GM12878 (cell line): Measurements from ENCODE around the gene PROC. TPM values are rescaled to one million over a fixed set of nuclear protein-coding genes. Genes with fewer than 3 reads are reported as not detected.

Source experiments
- ATAC-seq: fragments of 200-7000 bp; cut with Tn5 transposase; 3 replicates; pipeline ENCODE4 v1.9.1; 2020; ENCODE audit warnings: mild to moderate bottlenecking, moderate library complexity
- BruUV-seq: library from RNA; stranded (reverse); fragments of 400-500 nt; replicated peaks from 2 replicates; lab custom pipeline; 2021; lab: Mats Ljungman, UMichigan
- CTCF ChIA-PET: fragments of 300-600 bp; sonication (Branson Sonifier 250); formaldehyde crosslinking; extraction: SDS; loops from one replicate; lab custom pipeline; 2021; ENCODE audit warnings: inconsistent platforms; lab: Yijun Ruan, JAX
- POLR2A ChIA-PET: fragments of 350-600 bp; formaldehyde crosslinking; extraction: SDS; loops from one replicate; lab custom pipeline; 2021; ENCODE audit warnings: inconsistent platforms; lab: Charles Lee
- RAD21 ChIA-PET: fragments of 300-600 bp; sonication (Branson Sonifier 250); formaldehyde crosslinking; loops from one replicate; lab custom pipeline; 2023; ENCODE audit warnings: antibody characterized with exemption; ENCODE audit not compliant: unreplicated experiment; lab: Charles Lee
- SMC1A ChIA-PET: fragments of 300-600 bp; sonication (Branson Sonifier 250); formaldehyde crosslinking; loops from one replicate; lab custom pipeline; 2023; ENCODE audit not compliant: unreplicated experiment, uncharacterized antibody; lab: Charles Lee
- DNase-seq: peaks from one replicate; pipeline ENCODE4 v3.0.0-alpha.2; 2011; ENCODE audit warnings: low read depth, low spot score
- FAIRE-seq: peaks from 3 replicates; lab custom pipeline; 2011; peaks lifted over from hg19 to GRCh38; lab: Jason Lieb, UNC
- H2AFZ ChIP-seq: 2 replicates; pipeline ENCODE4 v1.6.0; 2011; ENCODE audit warnings: low read depth, low read length, control low read depth; ENCODE audit not compliant: control insufficient read depth
- H3K27ac ChIP-seq: 2 replicates; pipeline ENCODE4 v1.5.1; 2011; ENCODE audit warnings: control low read depth; ENCODE audit not compliant: control insufficient read depth, insufficient read depth
- H3K27me3 ChIP-seq, 2 experiments: replicated peaks in 1 of 2; 2 replicates each; pipeline versions ENCODE4 v1.6.0 to v1.6.1; 2011; ENCODE audit warnings: low read length in 1 of 2; ENCODE audit not compliant: control insufficient read depth in 2 of 2, insufficient read depth in 2 of 2
- H3K36me3 ChIP-seq, 2 experiments: 2 replicates each; pipeline ENCODE4 v1.5.1; 2011; ENCODE audit warnings: low read length in 1 of 2; ENCODE audit not compliant: control insufficient read depth in 2 of 2, insufficient read depth in 2 of 2
- H3K4me1 ChIP-seq: 2 replicates; pipeline ENCODE4 v1.6.1; 2011; ENCODE audit warnings: mild to moderate bottlenecking, low read length, moderate library complexity, mixed read lengths; ENCODE audit not compliant: control insufficient read depth, insufficient read depth
- H3K4me2 ChIP-seq: 2 replicates; pipeline ENCODE4 v1.6.0; 2011; ENCODE audit warnings: control low read depth; ENCODE audit not compliant: control insufficient read depth, insufficient read depth
- H3K4me3 ChIP-seq: fragments of 200-600 bp; sonication (generic); 2 replicates; pipeline ENCODE4 v1.5.1; 2016
- H3K79me2 ChIP-seq: 2 replicates; pipeline ENCODE4 v1.6.0; 2011; ENCODE audit warnings: low read length; ENCODE audit not compliant: control insufficient read depth, insufficient read depth
- H3K9ac ChIP-seq: 2 replicates; pipeline ENCODE4 v1.8.0; 2011; ENCODE audit warnings: low read length, control low read depth, mixed read lengths; ENCODE audit not compliant: control insufficient read depth, insufficient read depth
- H3K9me3 ChIP-seq: replicated peaks from 3 replicates; pipeline ENCODE4 v1.5.1; 2011; ENCODE audit warnings: mild to moderate bottlenecking, low read length; ENCODE audit not compliant: control insufficient read depth, insufficient read depth
- H4K20me1 ChIP-seq: 2 replicates; pipeline ENCODE4 v1.6.0; 2011; ENCODE audit not compliant: control insufficient read depth, insufficient read depth
- BHLHE40 ChIP-seq, 2 experiments: fragments of 450-650 bp in 1 of 2; IDR thresholded peaks; 2 replicates each; pipeline ENCODE4 v1.6.1; 2011 to 2017; ENCODE audit warnings: low read depth in 2 of 2, borderline replicate concordance in 1 of 2, improper control_type of control experiment in 1 of 2, low read length in 1 of 2, mild to moderate bottlenecking in 1 of 2
- CEBPZ ChIP-seq: fragments of 150-350 bp; IDR thresholded peaks from 2 replicates; pipeline ENCODE4 v1.6.1; 2016; ENCODE audit warnings: low read depth, low read length
- ELK1 ChIP-seq: IDR thresholded peaks from 2 replicates; pipeline ENCODE4 v1.6.1; 2012; ENCODE audit warnings: low read depth, low read length, improper control_type of control experiment
- HDAC6 ChIP-seq: fragments of 200-600 bp; sonication (generic); IDR thresholded peaks from one replicate; pipeline ENCODE4 v1.8.0; 2017; ENCODE audit warnings: antibody characterized with exemption; ENCODE audit not compliant: unreplicated experiment
- REST ChIP-seq: IDR thresholded peaks from 2 replicates; pipeline ENCODE4 v1.6.1; 2012; ENCODE audit warnings: mild to moderate bottlenecking, low read depth, low read length
- WGBS: methylation state at CpG from one replicate; pipeline ENCODE4 v1.1.6; 2016; ENCODE audit warnings: low lambda C conversion rate; ENCODE audit not compliant: insufficient replicate concordance, insufficient coverage; ENCODE audit errors: missing lambda C conversion rate; 5-methylcytosine and 5-hydroxymethylcytosine counted together
- in situ Hi-C: fragments of 300-500 bp; cut with MboI; formaldehyde crosslinking; loops from 9 replicates; pipeline ENCODE4 v1.14.3; 2018; ENCODE audit warnings: mixed read lengths
- intact Hi-C: fragments of 100-400 bp; cut with micrococcal nuclease; formaldehyde crosslinking; loops from one replicate; pipeline ENCODE4 v1.14.2; 2022; ENCODE audit not compliant: unreplicated experiment
- polyA plus RNA-seq, 11 experiments: library from polyadenylated mRNA; depleted of rRNA in 4 of 11; unstranded in 6 of 11; stranded (reverse) in 5 of 11; fragments of >200 nt; fragmentation: Nextera tagmentation in 4 of 11; fragmentation: Illumina TruSeq in 1 of 11; extraction: Ambion mirVana in 4 of 11; extraction: Trizol in 1 of 11; gene quantifications; 1 replicate in 1 of 11; 2 replicates in 10 of 11; pipeline versions ENCODE4 v1.2.1 to v1.2.3, GENCODE V29; 2011 to 2016; ENCODE audit warnings: inconsistent platforms in 2 of 11, missing spikeins in 2 of 11, low read depth in 1 of 11
- total RNA-seq, 4 experiments: library from RNA; depleted of rRNA in 3 of 4; stranded (reverse); fragments of >200 nt in 3 of 4; fragmentation: Illumina TruSeq in 1 of 4; extraction: Trizol in 1 of 4; gene quantifications; 2 replicates each; pipeline versions ENCODE4 v1.2.1 to v1.2.3, GENCODE V29; 2013 to 2021

Gene PROC
- total and polyA plus RNA-seq, 10 of the 15 experiments (the other 5 are each of a cell fraction or from before 2014, with no cell fraction given) = not detected

- RAD21 ChIA-PET = no interaction called here
- Histone ChIP-seq H3K9me3 (no peaks in the 10 kb centered on the region), H4K20me1 (no peaks in the 10 kb centered on the region), H3K4me3 (no peak overlapping the region), H3K4me2 (peak overlapping the region; percentile 74), H3K27ac (no peak overlapping the region), H3K36me3 (no peaks in the 10 kb centered on the region; a peak in 1 of 4 replicates), H2AFZ (no peak overlapping the region), H3K4me1 (peaks cover 10% of the 10 kb centered on the region), H3K79me2 (peaks cover 69% of the 10 kb centered on the region), H3K9ac (no peak overlapping the region), H3K27me3 (no peaks in the 10 kb centered on the region)
- no TSS peak for BruUV-seq
- SMC1A ChIA-PET = interaction anchor here (0.6 to 0.8 kb wide), 2 partner anchors 19 to 1546 kb away, joined by 3 to 4 read pairs; no protein-coding TSS in a partner anchor
- ATAC-seq (no peak), FAIRE-seq (no peak), DNase-seq (no peak)
- 98% methylated on average over 6 of the region's 6 CpGs for WGBS
- no peak for TF ChIP-seq ELK1
- TF ChIP-seq CEBPZ = no peak
- no peak for TF ChIP-seq BHLHE40 (IDR thresholded peaks at IDR 0.05; ENCODE audit: borderline replicate concordance in 1 of 2, low read depth in 2 of 2, low read length in 1 of 2)
- no peak for TF ChIP-seq REST
- TF ChIP-seq HDAC6 = no peak
- in situ Hi-C loops = loop anchor here (25.0 kb wide), 1 partner anchor 722 kb away; the partner anchor contains the start of gene GYPC
- CTCF ChIA-PET = interaction anchor here (0.6 to 1.1 kb wide), 3 partner anchors 11 to 166 kb away, joined by 3 read pairs; no protein-coding TSS in a partner anchor
- intact Hi-C loops = no loop called here
- POLR2A ChIA-PET = no interaction called here
These were observed 33.7 kb upstream of the PROC start for GRCh38 chr2:127384529-127384928.
